A549 (cell line): ENCODE measurements around the gene PRUNE2.

ENCODE experiments used
- CTCF ChIP-seq: fragments of >200 bp; sonication (Bioruptor Twin); formaldehyde crosslinking; IDR thresholded peaks from 3 replicates; pipeline ENCODE4 v1.5.1; 2016
- E2F6 ChIP-seq: IDR thresholded peaks from 2 replicates; pipeline ENCODE4 v1.6.1; 2012; ENCODE audit warnings: low read depth, borderline replicate concordance
- HES2 ChIP-seq: fragments of >200 bp; sonication (Bioruptor Twin); formaldehyde crosslinking; IDR thresholded peaks from 2 replicates; pipeline ENCODE4 v1.6.1; 2016
- POLR2A ChIP-seq: IDR thresholded peaks from 2 replicates; pipeline ENCODE4 v1.6.1; 2012; ENCODE audit warnings: mild to moderate bottlenecking, low read length

DNA sequence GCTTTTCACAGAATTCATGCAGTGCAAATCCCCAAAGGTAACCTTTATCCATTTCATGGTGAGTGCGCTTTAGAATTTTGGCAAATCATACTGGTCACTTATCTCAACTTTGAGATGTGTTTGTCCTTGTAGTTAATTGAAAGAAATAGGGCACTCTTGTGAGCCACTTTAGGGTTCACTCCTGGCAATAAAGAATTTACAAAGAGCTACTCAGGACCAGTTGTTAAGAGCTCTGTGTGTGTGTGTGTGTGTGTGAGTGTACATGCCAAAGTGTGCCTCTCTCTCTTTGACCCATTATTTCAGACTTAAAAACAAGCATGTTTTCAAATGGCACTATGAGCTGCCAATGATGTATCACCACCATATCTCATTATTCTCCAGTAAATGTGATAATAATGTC is 120.4 kb downstream of the PRUNE2 start:
- no peak for TF ChIP-seq E2F6
- TF ChIP-seq POLR2A = no peak
- no peak for TF ChIP-seq HES2
- no peak for TF ChIP-seq CTCF
